ENCODE measurements around the gene TYROBP.

Gene TYROBP

DNA sequence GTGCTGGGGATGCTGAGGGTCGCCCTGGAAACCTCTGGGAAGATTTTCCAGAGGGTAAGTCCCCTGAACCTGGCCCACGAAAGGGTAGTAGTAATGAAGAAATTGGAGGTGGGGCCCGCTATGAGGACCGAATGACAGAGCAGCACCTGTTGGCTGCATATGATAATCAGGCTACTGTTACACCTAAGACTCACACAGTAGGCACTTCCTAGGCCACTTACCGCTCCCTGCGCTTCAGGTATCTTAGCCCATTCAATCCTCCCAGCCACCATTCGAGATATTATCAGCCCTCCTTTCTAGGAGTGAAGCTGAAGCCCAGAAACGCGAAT is 23.7 kb upstream of the TYROBP start:
- Histone ChIP-seq H3K9me3 (ENCODE audit: control insufficient read depth, low read length) (no peaks in the 10 kb centered on the region), H3K36me3 (ENCODE audit: control insufficient read depth, insufficient read depth, low read length) (no peaks in the 10 kb centered on the region), H3K27ac (ENCODE audit: insufficient read depth, low read length, poor library complexity, severe bottlenecking) (no peak overlapping the region), H3K27me3 (replicated peaks; ENCODE audit: control insufficient read depth, insufficient read depth, low read length, poor library complexity, severe bottlenecking) (no peaks in the 10 kb centered on the region), H3K4me3 (ENCODE audit: insufficient read depth, low read depth, low read length, poor library complexity, severe bottlenecking) (no peak overlapping the region), H3K4me1 (ENCODE audit: control insufficient read depth, insufficient read depth, low read length, poor library complexity, severe bottlenecking) (peaks cover 29% of the 10 kb centered on the region)
- no peak for DNase-seq

DNA sequence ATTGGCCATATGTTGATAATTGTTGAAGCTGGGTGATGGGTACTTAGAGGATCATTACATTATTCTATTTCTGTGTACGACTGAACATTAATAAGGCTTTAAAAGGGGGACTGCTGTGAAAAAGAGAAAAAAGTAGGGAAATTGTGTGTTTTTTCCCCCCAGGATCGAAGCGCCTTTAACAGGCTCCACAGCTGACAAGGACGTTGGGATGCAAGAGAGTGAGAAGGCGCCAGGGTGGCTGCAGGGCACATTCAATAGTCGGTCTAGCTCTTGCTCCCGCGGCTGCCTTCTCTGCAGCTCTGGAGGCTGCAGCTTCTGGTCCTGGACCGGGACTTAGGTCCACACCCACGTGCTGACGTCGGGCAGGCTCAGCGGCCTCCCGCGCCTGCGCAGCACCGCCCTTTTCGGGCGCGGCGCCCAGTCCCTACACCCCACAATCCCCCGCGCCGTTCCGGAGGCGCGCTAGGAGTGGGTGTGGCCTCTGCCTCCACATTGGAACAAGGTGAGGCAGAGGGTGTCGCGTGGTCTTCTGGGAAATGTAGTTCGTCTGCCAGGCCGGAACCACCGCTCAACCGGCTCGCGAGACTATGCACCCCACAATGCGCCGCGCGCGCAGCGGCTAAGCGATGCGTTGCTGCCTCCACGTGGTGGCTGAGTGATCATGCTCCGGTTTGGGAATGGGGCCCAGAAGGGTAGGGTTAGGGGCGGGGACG is 23.2 kb upstream of the TYROBP start:
- no peaks in the 10 kb centered on the region for H3K9me3 ChIP-seq (ENCODE audit: control insufficient read depth, low read length)
- no peaks in the 10 kb centered on the region for H3K27me3 ChIP-seq (replicated peaks; ENCODE audit: control insufficient read depth, insufficient read depth, low read length, poor library complexity, severe bottlenecking)
- peak overlapping the region; percentile 15 for H3K4me3 ChIP-seq (ENCODE audit: insufficient read depth, low read depth, low read length, poor library complexity, severe bottlenecking)
- H3K36me3 ChIP-seq (ENCODE audit: control insufficient read depth, insufficient read depth, low read length) = no peaks in the 10 kb centered on the region
- peak overlapping the region; percentile 55 for H3K27ac ChIP-seq (ENCODE audit: insufficient read depth, low read length, poor library complexity, severe bottlenecking)
- peak; percentile 99 for DNase-seq
- H3K4me1 ChIP-seq (ENCODE audit: control insufficient read depth, insufficient read depth, low read length, poor library complexity, severe bottlenecking) = peaks cover 26% of the 10 kb centered on the region

DNA sequence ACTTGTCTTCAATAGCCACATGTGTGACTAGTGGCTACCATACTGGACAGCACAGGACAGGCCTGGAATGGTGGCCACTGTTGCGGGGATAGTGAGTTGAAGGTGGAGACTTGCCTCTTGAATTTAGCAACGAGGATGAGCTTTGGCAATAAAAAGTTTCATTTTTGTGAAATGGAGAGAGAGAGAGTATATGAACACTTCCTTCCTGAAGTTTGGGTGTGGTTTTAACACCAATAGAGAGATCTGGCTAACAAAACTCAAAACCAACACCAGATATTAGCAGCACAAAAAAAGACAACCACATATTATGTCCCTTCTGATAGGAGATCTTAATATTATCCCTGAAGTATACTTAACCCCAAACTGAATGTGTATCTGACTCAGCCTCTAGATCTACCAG is 21.8 kb upstream of the TYROBP start:
- Histone ChIP-seq H3K4me3 (ENCODE audit: insufficient read depth, low read depth, low read length, poor library complexity, severe bottlenecking) (no peak overlapping the region), H3K4me1 (ENCODE audit: control insufficient read depth, insufficient read depth, low read length, poor library complexity, severe bottlenecking) (peaks cover 18% of the 10 kb centered on the region), H3K9me3 (ENCODE audit: control insufficient read depth, low read length) (no peaks in the 10 kb centered on the region), H3K27ac (ENCODE audit: insufficient read depth, low read length, poor library complexity, severe bottlenecking) (peak overlapping the region; percentile 40), H3K27me3 (replicated peaks; ENCODE audit: control insufficient read depth, insufficient read depth, low read length, poor library complexity, severe bottlenecking) (no peaks in the 10 kb centered on the region), H3K36me3 (ENCODE audit: control insufficient read depth, insufficient read depth, low read length) (no peaks in the 10 kb centered on the region)
- no peak for DNase-seq

DNA sequence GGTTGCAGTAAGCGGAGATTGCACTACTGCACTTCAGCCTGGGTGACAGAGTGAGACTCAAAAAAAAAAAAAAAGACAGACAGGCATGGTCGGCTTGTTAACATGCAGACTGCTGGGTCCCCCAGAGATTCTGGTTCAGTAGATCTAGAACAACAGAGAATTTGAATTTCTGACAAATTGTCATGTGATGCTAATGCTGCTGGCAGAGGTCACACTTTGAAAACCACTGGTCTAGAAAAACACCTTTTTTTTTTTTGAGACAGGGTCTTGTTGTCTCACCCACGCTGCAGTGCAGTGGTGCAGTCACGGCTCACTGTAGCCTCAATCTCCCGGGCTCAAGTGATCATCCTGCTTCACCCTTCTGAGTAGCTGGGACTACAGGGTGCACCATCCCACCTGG is 20.4 kb upstream of the TYROBP start:
- Histone ChIP-seq H3K4me1 (ENCODE audit: control insufficient read depth, insufficient read depth, low read length, poor library complexity, severe bottlenecking) (peaks cover 18% of the 10 kb centered on the region), H3K27me3 (replicated peaks; ENCODE audit: control insufficient read depth, insufficient read depth, low read length, poor library complexity, severe bottlenecking) (no peaks in the 10 kb centered on the region), H3K27ac (ENCODE audit: insufficient read depth, low read length, poor library complexity, severe bottlenecking) (no peak overlapping the region), H3K4me3 (ENCODE audit: insufficient read depth, low read depth, low read length, poor library complexity, severe bottlenecking) (no peak overlapping the region), H3K36me3 (ENCODE audit: control insufficient read depth, insufficient read depth, low read length) (no peaks in the 10 kb centered on the region), H3K9me3 (ENCODE audit: control insufficient read depth, low read length) (no peaks in the 10 kb centered on the region)
- DNase-seq = no peak

DNA sequence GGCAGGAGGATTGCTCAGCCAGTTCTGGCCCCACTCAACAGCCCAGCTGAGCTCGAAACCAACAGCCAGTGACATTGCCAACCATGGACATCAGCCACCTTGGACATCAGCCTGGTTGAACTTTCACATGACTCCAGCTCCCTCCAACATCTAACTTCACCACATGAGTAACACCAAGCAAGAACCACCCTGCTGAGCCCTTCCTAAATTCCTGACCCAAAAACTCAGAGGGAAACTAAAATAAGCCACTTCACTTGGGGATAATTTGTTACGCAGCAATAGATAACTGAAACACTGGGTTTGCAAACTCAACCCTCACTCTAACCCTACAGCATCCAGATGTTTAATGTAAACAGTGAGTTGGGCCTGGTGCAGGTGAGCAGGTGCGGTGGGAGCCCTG is 17.4 kb upstream of the TYROBP start:
- Histone ChIP-seq H3K27me3 (replicated peaks; ENCODE audit: control insufficient read depth, insufficient read depth, low read length, poor library complexity, severe bottlenecking) (no peaks in the 10 kb centered on the region), H3K4me1 (ENCODE audit: control insufficient read depth, insufficient read depth, low read length, poor library complexity, severe bottlenecking) (peaks cover 11% of the 10 kb centered on the region), H3K27ac (ENCODE audit: insufficient read depth, low read length, poor library complexity, severe bottlenecking) (no peak overlapping the region), H3K4me3 (ENCODE audit: insufficient read depth, low read depth, low read length, poor library complexity, severe bottlenecking) (no peak overlapping the region), H3K9me3 (ENCODE audit: control insufficient read depth, low read length) (no peaks in the 10 kb centered on the region), H3K36me3 (ENCODE audit: control insufficient read depth, insufficient read depth, low read length) (no peaks in the 10 kb centered on the region)
- no peak for DNase-seq

DNA sequence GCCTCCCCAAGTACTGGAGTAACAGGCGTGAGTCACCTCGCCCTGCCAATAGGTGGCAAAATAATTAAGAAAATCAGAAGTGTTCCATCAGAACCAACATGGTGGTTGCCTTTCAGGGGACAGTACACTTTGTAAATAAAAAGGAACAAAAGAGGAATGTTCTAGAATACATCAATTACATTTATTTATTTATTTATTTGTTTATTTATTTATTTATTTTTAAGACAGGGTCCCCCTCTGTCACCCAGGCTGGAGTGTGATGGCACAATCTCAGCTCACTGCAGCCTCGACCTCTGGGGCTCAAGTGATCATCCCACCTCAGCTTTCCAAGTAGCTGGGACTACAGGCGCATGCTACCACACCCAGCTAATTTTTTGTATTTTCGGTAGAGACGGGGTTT is 12.9 kb upstream of the TYROBP start:
- no peaks in the 10 kb centered on the region for H3K27me3 ChIP-seq (replicated peaks; ENCODE audit: control insufficient read depth, insufficient read depth, low read length, poor library complexity, severe bottlenecking)
- no peaks in the 10 kb centered on the region for H3K36me3 ChIP-seq (ENCODE audit: control insufficient read depth, insufficient read depth, low read length)
- H3K27ac ChIP-seq (ENCODE audit: insufficient read depth, low read length, poor library complexity, severe bottlenecking) = no peak overlapping the region
- no peak for DNase-seq
- H3K9me3 ChIP-seq (ENCODE audit: control insufficient read depth, low read length) = no peaks in the 10 kb centered on the region
- H3K4me3 ChIP-seq (ENCODE audit: insufficient read depth, low read depth, low read length, poor library complexity, severe bottlenecking) = no peak overlapping the region
- H3K4me1 ChIP-seq (ENCODE audit: control insufficient read depth, insufficient read depth, low read length, poor library complexity, severe bottlenecking) = no peaks in the 10 kb centered on the region

DNA sequence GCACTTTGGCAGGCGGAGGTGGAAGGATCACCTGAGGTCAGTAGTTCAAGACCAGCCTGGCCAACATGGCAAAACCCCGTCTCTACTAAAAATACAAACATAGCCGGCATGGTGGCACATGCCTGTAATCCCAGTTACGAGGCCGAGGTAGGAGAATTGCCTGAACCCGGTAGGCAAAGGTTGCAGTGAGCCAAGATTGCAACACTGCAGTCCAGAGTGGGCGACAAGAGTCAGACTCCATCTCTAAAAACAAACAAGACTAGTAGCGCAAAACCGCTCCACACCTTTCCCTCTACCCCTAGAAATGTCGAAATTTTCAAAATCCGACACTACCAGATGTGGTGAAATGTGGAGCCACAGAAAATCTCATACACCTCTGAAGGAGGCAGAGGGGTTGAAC is 11.2 kb upstream of the TYROBP start:
- no peak for DNase-seq
- no peak overlapping the region for H3K4me3 ChIP-seq (ENCODE audit: insufficient read depth, low read depth, low read length, poor library complexity, severe bottlenecking)
- H3K4me1 ChIP-seq (ENCODE audit: control insufficient read depth, insufficient read depth, low read length, poor library complexity, severe bottlenecking) = no peaks in the 10 kb centered on the region
- H3K27ac ChIP-seq (ENCODE audit: insufficient read depth, low read length, poor library complexity, severe bottlenecking) = no peak overlapping the region
- H3K9me3 ChIP-seq (ENCODE audit: control insufficient read depth, low read length) = no peaks in the 10 kb centered on the region
- no peaks in the 10 kb centered on the region for H3K36me3 ChIP-seq (ENCODE audit: control insufficient read depth, insufficient read depth, low read length)
- no peaks in the 10 kb centered on the region for H3K27me3 ChIP-seq (replicated peaks; ENCODE audit: control insufficient read depth, insufficient read depth, low read length, poor library complexity, severe bottlenecking)

DNA sequence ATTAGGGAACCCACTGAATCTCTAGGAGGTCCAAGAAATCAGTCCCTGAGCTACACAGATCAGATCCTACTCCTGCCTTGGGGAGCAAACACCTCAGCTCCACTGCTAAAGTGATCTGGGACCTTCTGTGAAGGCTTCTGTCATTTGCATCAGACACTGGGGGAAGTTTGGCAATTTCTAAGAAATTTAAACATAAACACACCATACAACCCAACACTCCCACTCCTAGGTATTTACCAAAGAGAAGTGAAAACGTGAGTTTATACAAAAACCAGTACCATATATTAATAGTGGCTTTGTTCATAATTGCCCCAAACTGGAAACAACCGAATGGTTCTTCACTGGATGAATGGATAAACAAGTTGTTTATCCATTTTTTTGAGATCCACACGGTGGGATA is 7.3 kb upstream of the TYROBP start:
- no peaks in the 10 kb centered on the region for H3K9me3 ChIP-seq (ENCODE audit: control insufficient read depth, low read length)
- no peak overlapping the region for H3K4me3 ChIP-seq (ENCODE audit: insufficient read depth, low read depth, low read length, poor library complexity, severe bottlenecking)
- no peaks in the 10 kb centered on the region for H3K27me3 ChIP-seq (replicated peaks; ENCODE audit: control insufficient read depth, insufficient read depth, low read length, poor library complexity, severe bottlenecking)
- no peaks in the 10 kb centered on the region for H3K4me1 ChIP-seq (ENCODE audit: control insufficient read depth, insufficient read depth, low read length, poor library complexity, severe bottlenecking)
- H3K27ac ChIP-seq (ENCODE audit: insufficient read depth, low read length, poor library complexity, severe bottlenecking) = no peak overlapping the region
- DNase-seq = no peak
- no peaks in the 10 kb centered on the region for H3K36me3 ChIP-seq (ENCODE audit: control insufficient read depth, insufficient read depth, low read length)

DNA sequence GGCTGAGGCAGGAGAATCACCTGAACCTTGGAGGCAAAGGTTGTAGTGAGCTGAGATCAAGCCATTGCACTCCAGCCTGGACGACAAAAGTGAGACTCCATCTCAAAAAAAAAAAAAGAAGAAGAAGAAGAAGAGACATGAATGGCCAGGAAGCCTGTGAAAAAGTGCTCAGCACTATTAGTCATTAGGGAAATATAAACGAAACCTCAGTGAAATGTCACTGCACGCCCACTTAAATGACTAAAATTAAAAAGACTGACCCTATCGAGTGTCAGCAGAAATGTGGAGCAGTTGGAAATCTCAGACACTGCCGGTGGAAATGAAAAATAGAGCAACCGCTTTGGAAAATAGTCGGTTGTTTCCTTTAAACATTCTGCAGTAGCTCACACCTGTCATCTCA is 5.5 kb upstream of the TYROBP start:
- no peaks in the 10 kb centered on the region for H3K4me1 ChIP-seq (ENCODE audit: control insufficient read depth, insufficient read depth, low read length, poor library complexity, severe bottlenecking)
- no peaks in the 10 kb centered on the region for H3K36me3 ChIP-seq (ENCODE audit: control insufficient read depth, insufficient read depth, low read length)
- DNase-seq = no peak
- no peak overlapping the region for H3K4me3 ChIP-seq (ENCODE audit: insufficient read depth, low read depth, low read length, poor library complexity, severe bottlenecking)
- H3K27ac ChIP-seq (ENCODE audit: insufficient read depth, low read length, poor library complexity, severe bottlenecking) = no peak overlapping the region
- H3K9me3 ChIP-seq (ENCODE audit: control insufficient read depth, low read length) = no peaks in the 10 kb centered on the region
- H3K27me3 ChIP-seq (replicated peaks; ENCODE audit: control insufficient read depth, insufficient read depth, low read length, poor library complexity, severe bottlenecking) = no peaks in the 10 kb centered on the region

DNA sequence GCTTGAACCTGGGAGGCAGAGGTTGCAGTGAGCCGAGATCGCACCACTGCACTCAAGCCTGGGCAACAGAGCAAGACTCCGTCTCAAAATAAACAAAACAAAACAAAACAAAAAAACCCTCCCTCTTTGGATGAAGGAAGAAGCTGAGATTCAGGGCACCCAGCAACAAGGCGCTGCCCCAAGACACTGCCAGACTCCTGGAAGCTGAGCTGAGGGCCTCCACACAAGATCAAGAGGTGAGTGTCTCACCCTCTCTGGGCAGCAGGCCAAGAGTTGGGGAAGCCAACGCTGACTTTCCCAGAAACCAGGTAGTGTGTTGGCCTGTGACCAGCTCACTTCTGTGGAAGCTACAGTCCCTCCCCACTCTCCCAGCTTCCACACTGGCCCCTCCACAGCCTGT is 3.7 kb upstream of the TYROBP start:
- H3K27me3 ChIP-seq (replicated peaks; ENCODE audit: control insufficient read depth, insufficient read depth, low read length, poor library complexity, severe bottlenecking) = no peaks in the 10 kb centered on the region
- H3K27ac ChIP-seq (ENCODE audit: insufficient read depth, low read length, poor library complexity, severe bottlenecking) = no peak overlapping the region
- H3K4me1 ChIP-seq (ENCODE audit: control insufficient read depth, insufficient read depth, low read length, poor library complexity, severe bottlenecking) = no peaks in the 10 kb centered on the region
- no peaks in the 10 kb centered on the region for H3K36me3 ChIP-seq (ENCODE audit: control insufficient read depth, insufficient read depth, low read length)
- no peak overlapping the region for H3K4me3 ChIP-seq (ENCODE audit: insufficient read depth, low read depth, low read length, poor library complexity, severe bottlenecking)
- no peak for DNase-seq
- no peaks in the 10 kb centered on the region for H3K9me3 ChIP-seq (ENCODE audit: control insufficient read depth, low read length)

All from effector memory CD4-positive, alpha-beta T cell (primary cell).